IPS-11a (cell line): ENCODE data around the gene SLC39A12.

Source experiments
- H3K4me3 ChIP-seq: one replicate; pipeline ENCODE4 v1.5.1; 2013; ENCODE audit warnings: low read depth, low read length, control low read depth

SLC39A12 gene

GRCh38 chr10:18043148-18044006, 91.7 kb downstream of the SLC39A12 start:
- H3K4me3 ChIP-seq, result no peak overlapping the region

GRCh38 chr10:18044976-18045720, 93.4 kb downstream of the SLC39A12 start:
- no peak overlapping the region for H3K4me3 ChIP-seq

GRCh38 chr10:18056583-18056982, 104.9 kb downstream of the SLC39A12 start:
- no peak overlapping the region for H3K4me3 ChIP-seq

- no peak overlapping the region for H3K4me3 ChIP-seq
Measured at GRCh38 chr10:18059826-18060559, 108.3 kb downstream of the SLC39A12 start.

- H3K4me3 ChIP-seq, result no peak overlapping the region
Measured at GRCh38 chr10:18066947-18067346, 115.2 kb downstream of the SLC39A12 start.

- H3K4me3 ChIP-seq, result no peak overlapping the region
Measured at GRCh38 chr10:18068401-18068800, 116.7 kb downstream of the SLC39A12 start.

- no peak overlapping the region for H3K4me3 ChIP-seq
Measured at GRCh38 chr10:18071591-18071990, 119.9 kb downstream of the SLC39A12 start.

GRCh38 chr10:18073314-18073713, 121.6 kb downstream of the SLC39A12 start:
- H3K4me3 ChIP-seq, result no peak overlapping the region

- no peak overlapping the region for H3K4me3 ChIP-seq
Measured at GRCh38 chr10:18075881-18076280, 124.2 kb downstream of the SLC39A12 start.

GRCh38 chr10:18079665-18080295, 128.1 kb downstream of the SLC39A12 start:
- H3K4me3 ChIP-seq, result no peak overlapping the region

GRCh38 chr10:18082381-18082780, 130.7 kb downstream of the SLC39A12 start:
- H3K4me3 ChIP-seq, result no peak overlapping the region

GRCh38 chr10:18085855-18086254, 134.1 kb downstream of the SLC39A12 start:
- H3K4me3 ChIP-seq, result no peak overlapping the region

- H3K4me3 ChIP-seq, result no peak overlapping the region
Measured at GRCh38 chr10:18086746-18087145, 135.0 kb downstream of the SLC39A12 start.

- no peak overlapping the region for H3K4me3 ChIP-seq
Measured at GRCh38 chr10:18087355-18087754, 135.6 kb downstream of the SLC39A12 start.
